Neuron (in vitro differentiated cells): ENCODE results near the gene NECTIN3.

ENCODE experiments used
- H2AFZ ChIP-seq: one replicate; pipeline ENCODE4 v1.6.1; 2013; ENCODE audit warnings: low read depth, mild to moderate bottlenecking, inconsistent platforms, low read length, moderate library complexity
- H3K27me3 ChIP-seq: one replicate; pipeline ENCODE4 v1.6.1; 2013; ENCODE audit warnings: low read length; ENCODE audit not compliant: insufficient read depth
- H3K36me3 ChIP-seq: one replicate; pipeline ENCODE4 v1.6.1; 2013; ENCODE audit warnings: low read length; ENCODE audit not compliant: insufficient read depth
- H3K4me1 ChIP-seq: one replicate; pipeline ENCODE4 v1.6.1; 2013; ENCODE audit warnings: low read length; ENCODE audit not compliant: insufficient read depth
- H3K4me3 ChIP-seq: 2 replicates; pipeline ENCODE4 v1.5.1; 2013; ENCODE audit warnings: mild to moderate bottlenecking, low read length, moderate library complexity
- H3K9me3 ChIP-seq: one replicate; pipeline ENCODE4 v1.6.1; 2013; ENCODE audit warnings: low read length

NECTIN3 gene

GRCh38 chr3:111173906-111174305 lies 102.3 kb downstream of the NECTIN3 start:
- Histone ChIP-seq H3K4me1 (peaks cover 7% of the 10 kb centered on the region), H3K9me3 (peaks cover 6% of the 10 kb centered on the region), H3K27me3 (no peaks in the 10 kb centered on the region), H2AFZ (no peak overlapping the region), H3K4me3 (no peak overlapping the region), H3K36me3 (peaks cover 38% of the 10 kb centered on the region)

- H3K36me3 ChIP-seq = peaks cover 72% of the 10 kb centered on the region
- no peaks in the 10 kb centered on the region for H3K27me3 ChIP-seq
- H3K9me3 ChIP-seq = no peaks in the 10 kb centered on the region
- H3K4me1 ChIP-seq = no peaks in the 10 kb centered on the region
- H2AFZ ChIP-seq = no peak overlapping the region
- no peak overlapping the region for H3K4me3 ChIP-seq
Observed at GRCh38 chr3:111190518-111190917, 118.9 kb downstream of the NECTIN3 start.

DNA sequence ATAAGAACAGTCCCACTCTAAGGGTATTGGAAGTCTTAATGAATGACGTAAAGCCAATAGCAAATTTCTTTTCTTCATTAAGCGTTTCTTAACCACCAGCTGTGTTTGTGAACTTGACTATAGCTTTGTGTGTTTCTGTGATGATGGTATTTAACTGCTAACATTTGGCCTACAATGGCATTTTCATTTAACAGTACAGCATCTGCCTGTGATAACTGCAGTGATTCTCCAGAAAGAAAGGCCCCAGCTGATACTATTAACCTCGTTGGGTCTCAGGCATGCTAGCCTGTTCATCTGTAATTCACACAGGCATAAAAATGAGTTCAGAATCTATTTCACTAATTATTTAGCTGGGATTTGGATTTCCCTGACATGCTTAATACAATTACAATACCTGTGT lies 121.9 kb downstream of the NECTIN3 start:
- Histone ChIP-seq H3K4me1 (no peaks in the 10 kb centered on the region), H3K27me3 (no peaks in the 10 kb centered on the region), H3K4me3 (no peak overlapping the region), H2AFZ (no peak overlapping the region), H3K9me3 (no peaks in the 10 kb centered on the region), H3K36me3 (peaks cover 84% of the 10 kb centered on the region)

GRCh38 chr3:111194048-111194447 lies 122.4 kb downstream of the NECTIN3 start:
- Histone ChIP-seq H3K9me3 (no peaks in the 10 kb centered on the region), H3K27me3 (no peaks in the 10 kb centered on the region), H2AFZ (no peak overlapping the region), H3K36me3 (peaks cover 80% of the 10 kb centered on the region), H3K4me1 (no peaks in the 10 kb centered on the region), H3K4me3 (no peak overlapping the region)

- H3K36me3 ChIP-seq = peaks cover 53% of the 10 kb centered on the region
- H3K4me3 ChIP-seq = no peak overlapping the region
- no peak overlapping the region for H2AFZ ChIP-seq
- no peaks in the 10 kb centered on the region for H3K9me3 ChIP-seq
- no peaks in the 10 kb centered on the region for H3K27me3 ChIP-seq
- H3K4me1 ChIP-seq = peaks cover 10% of the 10 kb centered on the region
Observed at GRCh38 chr3:111197485-111197884, 125.9 kb downstream of the NECTIN3 start.

DNA sequence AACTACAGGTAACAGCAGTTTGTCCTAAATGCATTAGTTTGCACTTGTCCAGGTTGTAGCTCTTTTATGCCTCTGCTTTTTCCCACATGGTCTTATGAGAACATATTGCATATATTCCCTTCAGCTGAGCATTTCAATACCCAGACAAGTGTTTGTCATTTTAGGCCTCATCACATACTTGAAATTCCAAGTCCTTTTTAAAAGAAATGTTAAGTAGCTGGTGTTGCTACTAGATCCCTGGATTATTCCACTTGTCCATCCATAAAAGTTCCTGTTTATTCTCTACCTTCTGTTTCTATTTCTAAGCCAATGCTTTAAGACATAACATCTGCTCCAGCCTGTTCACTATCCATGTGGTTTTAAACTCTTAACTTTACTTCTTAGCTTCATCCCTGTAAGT lies 128.4 kb downstream of the NECTIN3 start:
- Histone ChIP-seq H3K4me1 (peaks cover 10% of the 10 kb centered on the region), H3K27me3 (no peaks in the 10 kb centered on the region), H3K4me3 (no peak overlapping the region), H3K9me3 (no peaks in the 10 kb centered on the region), H2AFZ (no peak overlapping the region), H3K36me3 (peaks cover 33% of the 10 kb centered on the region)

- Histone ChIP-seq H3K4me1 (no peaks in the 10 kb centered on the region), H3K36me3 (no peaks in the 10 kb centered on the region), H3K9me3 (no peaks in the 10 kb centered on the region), H3K4me3 (no peak overlapping the region), H2AFZ (no peak overlapping the region), H3K27me3 (no peaks in the 10 kb centered on the region)
Observed at GRCh38 chr3:111210003-111210711, 138.5 kb downstream of the NECTIN3 start.

DNA sequence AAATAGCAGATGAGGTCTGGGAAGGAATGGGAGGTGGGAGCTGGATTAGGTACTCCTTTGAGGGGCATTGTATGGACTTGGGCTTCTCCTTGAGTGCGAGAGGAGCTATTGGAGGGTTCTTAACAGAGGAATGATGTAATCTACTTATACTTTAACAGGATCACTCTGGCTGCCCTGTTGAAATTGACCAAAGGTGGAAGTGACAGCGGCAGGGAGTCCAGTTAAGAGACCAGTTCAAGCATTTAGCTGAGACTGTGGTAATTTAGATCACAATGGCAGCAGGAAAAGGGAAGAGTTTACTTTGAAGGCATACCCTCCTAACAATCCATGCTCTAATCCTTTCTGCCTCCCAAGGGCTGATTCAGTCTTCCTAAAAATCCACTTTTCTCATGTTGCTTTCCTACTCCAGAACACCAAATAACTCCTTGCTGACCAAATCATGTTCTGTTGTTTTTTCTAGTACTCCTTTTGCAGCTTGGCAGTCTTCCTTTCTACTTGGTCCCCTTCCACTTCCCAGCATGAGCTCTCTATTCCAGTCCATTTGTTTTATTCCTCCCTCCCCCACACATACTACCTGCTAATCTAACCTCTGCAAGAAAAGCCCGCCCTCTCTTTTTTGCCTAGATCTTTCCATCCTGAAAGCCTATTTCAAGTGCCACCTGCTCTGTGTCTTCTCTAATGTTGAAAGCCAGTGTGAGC lies 139.4 kb downstream of the NECTIN3 start:
- H3K36me3 ChIP-seq = no peaks in the 10 kb centered on the region
- H3K4me1 ChIP-seq = no peaks in the 10 kb centered on the region
- H3K27me3 ChIP-seq = no peaks in the 10 kb centered on the region
- H2AFZ ChIP-seq = no peak overlapping the region
- no peak overlapping the region for H3K4me3 ChIP-seq
- no peaks in the 10 kb centered on the region for H3K9me3 ChIP-seq

GRCh38 chr3:111212511-111212910 lies 140.9 kb downstream of the NECTIN3 start:
- Histone ChIP-seq H3K4me1 (no peaks in the 10 kb centered on the region), H3K4me3 (no peak overlapping the region), H3K36me3 (no peaks in the 10 kb centered on the region), H3K27me3 (no peaks in the 10 kb centered on the region), H3K9me3 (no peaks in the 10 kb centered on the region), H2AFZ (no peak overlapping the region)

GRCh38 chr3:111215481-111215880 lies 143.9 kb downstream of the NECTIN3 start:
- no peak overlapping the region for H2AFZ ChIP-seq
- no peaks in the 10 kb centered on the region for H3K27me3 ChIP-seq
- no peaks in the 10 kb centered on the region for H3K4me1 ChIP-seq
- no peak overlapping the region for H3K4me3 ChIP-seq
- no peaks in the 10 kb centered on the region for H3K9me3 ChIP-seq
- H3K36me3 ChIP-seq = no peaks in the 10 kb centered on the region

GRCh38 chr3:111218615-111219014 lies 147.0 kb downstream of the NECTIN3 start:
- H3K9me3 ChIP-seq = no peaks in the 10 kb centered on the region
- no peaks in the 10 kb centered on the region for H3K36me3 ChIP-seq
- H3K4me1 ChIP-seq = no peaks in the 10 kb centered on the region
- no peak overlapping the region for H3K4me3 ChIP-seq
- H3K27me3 ChIP-seq = no peaks in the 10 kb centered on the region
- H2AFZ ChIP-seq = no peak overlapping the region

- Histone ChIP-seq H2AFZ (no peak overlapping the region), H3K27me3 (no peaks in the 10 kb centered on the region), H3K4me3 (no peak overlapping the region), H3K4me1 (no peaks in the 10 kb centered on the region), H3K36me3 (no peaks in the 10 kb centered on the region), H3K9me3 (no peaks in the 10 kb centered on the region)
Observed at GRCh38 chr3:111227216-111227615, 155.6 kb downstream of the NECTIN3 start.

- Histone ChIP-seq H3K36me3 (no peaks in the 10 kb centered on the region), H2AFZ (no peak overlapping the region), H3K4me1 (no peaks in the 10 kb centered on the region), H3K4me3 (no peak overlapping the region), H3K9me3 (no peaks in the 10 kb centered on the region), H3K27me3 (no peaks in the 10 kb centered on the region)
Observed at GRCh38 chr3:111229301-111229700, 157.7 kb downstream of the NECTIN3 start.
